ENCODE results near the gene CLPSL1.

DNA sequence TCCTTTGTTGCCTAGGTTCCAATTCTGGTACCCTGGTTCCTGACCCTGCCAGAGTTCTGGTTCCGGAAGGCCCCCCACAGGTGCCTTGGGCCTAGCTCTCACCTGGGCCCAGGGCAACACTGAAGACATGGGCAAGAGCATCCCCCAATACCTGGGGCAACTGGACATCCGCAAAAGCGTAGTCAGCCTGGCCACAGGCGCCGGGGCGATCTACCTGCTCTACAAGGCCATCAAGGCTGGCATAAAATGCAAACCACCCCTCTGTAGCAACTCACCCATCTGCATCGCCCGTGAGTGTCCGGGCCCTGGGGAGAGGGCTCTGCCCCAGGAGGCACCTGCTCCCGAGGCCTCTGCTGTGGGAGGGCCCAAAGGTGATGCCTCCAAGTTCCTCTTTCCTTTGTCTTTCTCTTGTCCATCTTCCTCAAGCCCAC lies 43.8 kb upstream of the CLPSL1 start, which contains the start of gene ARMC12:
- TF ChIP-seq ZNF274 (IDR thresholded peaks at IDR 0.05; ENCODE audit: low read depth, low read length) (no peak), SUZ12 (IDR thresholded peaks at IDR 0.05; ENCODE audit: extremely low read depth, insufficient read depth, insufficient read length) (no peak)

Data from NT2/D1 (cell line).